Large intestine (tissue), 3 donors: Measurements from ENCODE around the gene RAD51. TPM values are rescaled to one million over a fixed set of nuclear protein-coding genes. Genes with fewer than 3 reads are reported as not detected.

Experiments used
- DNase-seq, 2 donors: peaks; one replicate each; pipeline versions ENCODE4 v3.0.0 to v3.0.0-alpha.2; 2013
- H3K27ac ChIP-seq: one replicate; pipeline ENCODE4 v1.5.1; 2013; ENCODE audit warnings: low read length
- H3K27me3 ChIP-seq: 2 replicates; pipeline ENCODE4 v1.6.1; 2013; ENCODE audit warnings: low read length; ENCODE audit not compliant: control insufficient read depth, insufficient read depth
- H3K36me3 ChIP-seq: 2 replicates; pipeline ENCODE4 v1.6.1; 2013; ENCODE audit warnings: low read length; ENCODE audit not compliant: control insufficient read depth, insufficient read depth
- H3K4me1 ChIP-seq: one replicate; pipeline ENCODE4 v1.6.1; 2013; ENCODE audit warnings: low read length; ENCODE audit not compliant: control insufficient read depth, insufficient read depth
- H3K4me3 ChIP-seq: one replicate; pipeline ENCODE4 v1.5.1; 2013; ENCODE audit warnings: low read length
- H3K9me3 ChIP-seq: one replicate; pipeline ENCODE4 v1.6.1; 2013; ENCODE audit warnings: mild to moderate bottlenecking, low read depth, low read length, moderate library complexity; ENCODE audit not compliant: control insufficient read depth
- WGBS: methylation state at CpG from one replicate; pipeline ENCODE4 v1.1.5; 2013; ENCODE audit warnings: low lambda C conversion rate; ENCODE audit not compliant: insufficient coverage; 5-methylcytosine and 5-hydroxymethylcytosine counted together
- polyA plus RNA-seq: library from polyadenylated mRNA; unstranded; fragments of 120-200 nt; gene quantifications from one replicate; pipeline ENCODE4 v1.2.1, GENCODE V29; 2013

Gene RAD51
- polyA plus RNA-seq, 1 donor, result 8.1 TPM

DNA sequence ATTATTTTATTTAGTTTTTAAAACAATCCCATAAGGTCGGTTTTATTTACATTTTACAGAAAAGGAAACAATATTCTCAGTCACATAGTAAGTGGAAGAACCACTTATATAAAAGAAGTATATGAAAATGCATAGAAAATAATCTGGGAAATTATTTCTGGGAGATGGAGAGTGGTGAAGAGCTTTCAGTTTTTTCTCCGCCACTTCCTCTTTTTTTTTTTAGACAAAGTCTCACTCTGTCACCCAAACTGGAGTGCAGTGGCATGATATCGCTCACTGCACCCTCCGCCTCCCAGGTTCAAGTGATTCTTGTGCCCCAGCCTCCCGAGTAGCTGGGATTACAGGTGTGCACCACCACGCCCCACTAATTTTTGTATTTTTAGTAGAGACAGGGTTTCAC is 21.2 kb downstream of the RAD51 start:
- no peak for DNase-seq
- no peak overlapping the region for H3K27ac ChIP-seq
- H3K4me1 ChIP-seq, result no peaks in the 10 kb centered on the region
- no peaks in the 10 kb centered on the region for H3K9me3 ChIP-seq
- 63% methylated on average over 1 of the region's 6 CpGs for WGBS
- H3K27me3 ChIP-seq, result no peaks in the 10 kb centered on the region
- H3K4me3 ChIP-seq, result no peak overlapping the region
- peaks cover 2% of the 10 kb centered on the region for H3K36me3 ChIP-seq

DNA sequence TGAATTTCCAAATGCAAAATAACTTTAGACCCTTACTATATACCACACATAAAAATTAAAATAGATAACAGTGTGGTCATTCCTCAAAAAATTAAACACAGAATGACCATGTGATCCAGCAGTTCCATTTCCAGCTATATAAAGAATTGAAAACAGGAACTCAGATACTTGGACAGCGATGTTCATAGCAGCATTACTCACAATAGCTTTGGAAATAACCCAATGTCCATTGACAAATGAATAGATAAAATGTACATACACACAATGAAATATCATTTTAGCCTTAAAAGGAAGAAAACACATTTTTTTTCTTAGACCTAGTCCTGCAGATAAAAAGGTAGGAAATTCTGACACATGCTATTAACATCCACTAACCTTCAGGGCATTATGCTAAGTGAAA is 26.7 kb downstream of the RAD51 start:
- no peak for DNase-seq
- H3K9me3 ChIP-seq, result no peaks in the 10 kb centered on the region
- H3K27ac ChIP-seq, result no peak overlapping the region
- H3K4me1 ChIP-seq, result no peaks in the 10 kb centered on the region
- 100% methylated on average over 1 of the region's 1 CpG for WGBS
- peaks cover 2% of the 10 kb centered on the region for H3K36me3 ChIP-seq
- H3K4me3 ChIP-seq, result no peak overlapping the region
- H3K27me3 ChIP-seq, result no peaks in the 10 kb centered on the region

DNA sequence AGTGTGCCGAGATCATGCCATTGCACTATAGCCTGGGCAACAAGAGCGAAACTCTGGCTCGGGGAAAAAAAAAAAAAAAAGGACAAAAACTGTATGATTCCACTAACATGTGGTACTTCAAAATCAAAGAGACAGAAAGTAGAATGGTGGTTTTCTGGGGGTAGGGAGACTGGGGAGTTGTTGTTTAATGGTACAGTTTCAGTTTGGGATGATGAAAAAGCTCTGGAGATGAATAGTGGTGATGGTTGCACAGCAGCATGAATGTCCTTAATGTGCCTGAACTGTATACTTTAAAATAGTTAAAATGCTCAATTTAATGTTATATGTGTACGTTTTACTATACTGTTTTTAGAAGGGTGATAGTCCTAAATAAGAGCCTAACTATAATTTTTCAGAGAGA is 27.4 kb downstream of the RAD51 start:
- Histone ChIP-seq H3K4me1 (no peaks in the 10 kb centered on the region), H3K27me3 (no peaks in the 10 kb centered on the region), H3K27ac (no peak overlapping the region), H3K36me3 (peaks cover 2% of the 10 kb centered on the region), H3K9me3 (no peaks in the 10 kb centered on the region), H3K4me3 (no peak overlapping the region)
- no peak for DNase-seq
- WGBS, result 100% methylated on average over 2 of the region's 4 CpGs

DNA sequence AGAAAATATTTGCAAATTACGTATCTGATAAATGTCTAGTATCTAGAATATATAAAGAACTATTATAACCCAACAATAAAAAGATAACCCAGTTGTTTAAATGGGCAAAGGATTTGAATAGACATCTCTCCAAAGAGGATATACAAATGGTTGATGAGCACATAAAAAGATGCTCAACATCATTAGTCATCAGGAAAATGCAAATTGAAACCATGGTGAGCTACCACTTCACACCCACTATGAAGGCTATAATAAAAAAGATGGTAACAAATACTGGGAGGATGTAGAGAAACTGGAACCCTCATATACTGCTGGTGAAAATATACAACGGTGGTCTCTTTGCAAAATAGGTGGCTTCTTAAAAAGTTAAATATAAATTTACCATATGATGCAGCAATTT is 28.0 kb downstream of the RAD51 start:
- WGBS, result 100% methylated on average over 1 of the region's 2 CpGs
- no peaks in the 10 kb centered on the region for H3K4me1 ChIP-seq
- no peak overlapping the region for H3K27ac ChIP-seq
- no peak overlapping the region for H3K4me3 ChIP-seq
- no peaks in the 10 kb centered on the region for H3K27me3 ChIP-seq
- peaks cover 2% of the 10 kb centered on the region for H3K36me3 ChIP-seq
- no peak for DNase-seq
- H3K9me3 ChIP-seq, result no peaks in the 10 kb centered on the region

DNA sequence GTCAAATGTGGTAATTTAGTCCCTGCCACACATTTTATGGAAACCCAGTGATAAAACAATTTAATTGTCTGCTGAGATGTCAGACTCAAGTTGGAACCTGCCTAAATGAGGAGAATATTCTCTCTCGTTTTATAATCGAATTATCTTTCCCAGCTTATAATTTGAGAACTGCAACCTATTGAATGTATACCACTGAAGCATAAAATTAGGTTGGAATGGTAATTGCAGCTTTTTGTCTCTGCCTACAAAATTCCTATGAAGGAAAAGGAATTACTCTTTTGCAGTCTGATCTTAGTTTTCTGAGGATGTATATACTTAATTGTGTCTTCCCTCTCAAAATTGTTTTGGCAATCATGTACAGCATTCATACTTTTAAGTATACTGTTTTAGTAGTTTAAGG is 28.9 kb downstream of the RAD51 start:
- 100% methylated on average over 1 of the region's 2 CpGs for WGBS
- Histone ChIP-seq H3K4me3 (no peak overlapping the region), H3K4me1 (no peaks in the 10 kb centered on the region), H3K9me3 (no peaks in the 10 kb centered on the region), H3K36me3 (no peaks in the 10 kb centered on the region), H3K27me3 (no peaks in the 10 kb centered on the region), H3K27ac (no peak overlapping the region)
- DNase-seq, result no peak

DNA sequence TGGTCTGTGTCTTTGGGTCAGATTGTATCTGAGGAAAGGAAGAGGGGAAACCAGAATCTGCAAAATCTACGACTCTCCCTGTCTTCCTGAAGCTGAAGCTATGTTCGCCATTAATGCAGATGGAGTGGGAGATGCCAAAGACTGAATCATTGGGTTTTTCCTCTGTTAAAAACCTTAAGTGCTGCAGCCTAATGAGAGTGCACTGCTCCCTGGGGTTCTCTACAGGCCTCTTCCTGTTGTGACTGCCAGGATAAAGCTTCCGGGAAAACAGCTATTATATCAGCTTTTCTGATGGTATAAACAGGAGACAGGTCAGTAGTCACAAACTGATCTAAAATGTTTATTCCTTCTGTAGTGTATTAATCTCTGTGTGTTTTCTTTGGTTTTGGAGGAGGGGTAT is 36.1 kb downstream of the RAD51 start:
- WGBS, result 100% methylated on average over 1 of the region's 3 CpGs
- H3K36me3 ChIP-seq, result peaks cover 41% of the 10 kb centered on the region
- DNase-seq, result no peak
- H3K27ac ChIP-seq, result no peak overlapping the region
- no peaks in the 10 kb centered on the region for H3K27me3 ChIP-seq
- H3K4me1 ChIP-seq, result no peaks in the 10 kb centered on the region
- H3K9me3 ChIP-seq, result no peaks in the 10 kb centered on the region
- no peak overlapping the region for H3K4me3 ChIP-seq

DNA sequence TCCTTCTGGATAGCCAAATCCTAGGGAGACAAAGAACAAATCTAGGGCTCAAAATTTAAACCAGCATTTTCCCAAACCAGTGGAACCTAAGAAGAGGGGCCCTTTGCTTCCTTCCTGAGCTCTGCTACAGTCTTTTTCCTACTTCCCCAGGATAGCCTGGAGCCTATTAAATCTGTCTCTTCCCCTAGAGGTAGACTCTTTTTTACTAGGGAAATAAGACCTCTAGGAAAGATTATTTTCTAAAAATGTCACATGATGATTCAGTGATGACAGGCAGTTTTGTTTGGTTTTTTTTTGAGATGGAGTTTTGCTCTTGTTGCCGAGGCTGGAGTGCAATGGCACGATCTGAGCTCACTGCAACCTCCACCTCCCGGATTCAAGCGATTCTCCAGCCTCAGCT is 41.6 kb downstream of the RAD51 start:
- no peak overlapping the region for H3K27ac ChIP-seq
- H3K9me3 ChIP-seq, result no peaks in the 10 kb centered on the region
- peaks cover 81% of the 10 kb centered on the region for H3K36me3 ChIP-seq
- no peak for DNase-seq
- H3K4me1 ChIP-seq, result no peaks in the 10 kb centered on the region
- WGBS, result no CpG with 5 or more reads among the region's 4 CpGs
- no peaks in the 10 kb centered on the region for H3K27me3 ChIP-seq
- H3K4me3 ChIP-seq, result no peak overlapping the region

DNA sequence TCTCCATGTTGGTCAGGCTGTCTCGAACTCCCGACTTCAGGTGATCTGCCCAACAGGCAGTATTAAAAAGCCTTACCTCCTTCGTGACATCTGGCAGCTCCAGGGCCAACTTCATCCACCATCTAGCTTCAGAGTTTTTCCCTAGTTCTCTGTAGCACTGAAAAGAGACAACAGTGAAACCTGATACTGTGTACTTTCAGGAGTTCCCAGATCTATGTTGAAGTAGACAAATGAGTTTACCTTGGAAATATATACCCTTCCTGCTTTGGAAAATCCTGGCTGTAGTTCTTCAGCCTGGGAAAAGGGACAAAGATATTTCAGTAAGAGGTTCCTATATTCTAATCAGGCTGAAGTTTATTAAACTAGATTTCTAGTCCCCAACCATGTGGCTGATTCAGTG is 42.1 kb downstream of the RAD51 start:
- no CpG with 5 or more reads among the region's 3 CpGs for WGBS
- Histone ChIP-seq H3K4me3 (no peak overlapping the region), H3K27me3 (no peaks in the 10 kb centered on the region), H3K9me3 (no peaks in the 10 kb centered on the region), H3K4me1 (no peaks in the 10 kb centered on the region), H3K36me3 (peaks cover 79% of the 10 kb centered on the region), H3K27ac (no peak overlapping the region)
- DNase-seq, result no peak

DNA sequence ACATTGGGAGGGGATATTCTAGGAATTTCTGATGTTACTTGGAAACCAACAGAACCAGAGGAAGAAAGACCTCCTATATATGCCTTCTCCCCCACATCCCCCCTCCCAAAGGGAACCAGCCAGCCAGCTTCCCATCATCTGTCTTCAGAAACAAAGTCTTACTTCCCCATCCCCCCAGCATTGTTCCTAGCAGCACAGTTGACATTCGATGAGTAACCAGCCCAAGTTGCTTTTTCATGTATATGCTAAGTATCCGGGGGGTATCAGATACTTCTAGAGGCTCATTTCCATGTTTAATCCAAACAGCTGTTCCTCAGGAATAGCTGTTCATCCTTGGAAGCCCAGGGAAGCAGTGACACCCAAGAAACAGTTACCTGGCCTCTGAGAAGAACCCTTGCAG is 44.1 kb downstream of the RAD51 start:
- no peak for DNase-seq
- Histone ChIP-seq H3K27me3 (no peaks in the 10 kb centered on the region), H3K9me3 (no peaks in the 10 kb centered on the region), H3K4me1 (peaks cover 17% of the 10 kb centered on the region), H3K36me3 (peaks cover 88% of the 10 kb centered on the region), H3K4me3 (no peak overlapping the region), H3K27ac (no peak overlapping the region)
- WGBS, result no CpG with 5 or more reads among the region's 2 CpGs

DNA sequence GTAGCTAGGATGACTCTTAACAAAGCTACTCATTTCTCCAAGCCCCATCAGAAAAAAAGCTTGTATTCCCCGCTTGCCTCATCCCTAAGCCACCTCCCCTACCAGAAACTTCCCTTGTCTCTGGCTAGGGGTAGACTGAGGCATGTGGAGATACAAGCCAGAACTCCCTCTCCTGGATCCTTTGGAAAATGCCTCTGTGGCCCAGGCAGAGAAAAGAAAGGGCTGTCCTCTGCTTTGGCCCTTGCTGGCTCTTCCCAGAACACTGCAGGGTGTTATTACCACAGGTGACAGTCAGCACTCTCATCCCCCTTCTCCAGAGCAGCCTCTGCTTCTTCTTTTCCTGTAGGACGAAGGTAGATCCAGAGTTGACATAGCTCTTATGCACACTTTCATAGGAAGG is 44.9 kb downstream of the RAD51 start:
- no peaks in the 10 kb centered on the region for H3K9me3 ChIP-seq
- H3K36me3 ChIP-seq, result peaks cover 85% of the 10 kb centered on the region
- H3K4me3 ChIP-seq, result no peak overlapping the region
- H3K4me1 ChIP-seq, result peaks cover 22% of the 10 kb centered on the region
- H3K27ac ChIP-seq, result no peak overlapping the region
- WGBS, result no CpG with 5 or more reads among the region's 2 CpGs
- DNase-seq, result no peak
- no peaks in the 10 kb centered on the region for H3K27me3 ChIP-seq

DNA sequence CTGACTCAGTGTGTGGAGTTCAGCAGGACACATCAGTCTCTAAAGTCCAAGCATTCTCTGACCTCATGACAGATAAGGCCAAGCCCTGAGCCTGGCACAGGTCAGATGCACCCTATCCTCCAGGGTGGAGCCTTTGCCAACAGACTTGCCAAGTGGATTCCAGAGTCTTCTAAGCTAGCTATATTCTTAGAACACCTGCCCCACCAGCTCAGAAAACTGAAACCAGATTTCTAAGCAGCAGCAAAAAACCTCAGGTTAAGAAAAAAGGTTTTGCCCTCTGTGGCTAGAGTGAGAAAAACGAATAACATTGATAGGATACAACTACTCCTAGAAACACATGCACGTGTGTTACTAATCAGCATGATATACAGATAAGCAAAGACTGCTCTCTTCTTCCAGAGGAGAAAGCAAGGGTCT is 48.5 kb downstream of the RAD51 start:
- H3K4me1 ChIP-seq, result peaks cover 53% of the 10 kb centered on the region
- DNase-seq, result peak in 1 of 2 donors; percentile 33
- peak overlapping the region; percentile 92 for H3K27ac ChIP-seq
- H3K9me3 ChIP-seq, result no peaks in the 10 kb centered on the region
- no peak overlapping the region for H3K4me3 ChIP-seq
- H3K27me3 ChIP-seq, result no peaks in the 10 kb centered on the region
- WGBS, result no CpG with 5 or more reads among the region's 2 CpGs
- H3K36me3 ChIP-seq, result peaks cover 67% of the 10 kb centered on the region
